Measurements from ENCODE around the gene ATP8B1.

The ATP8B1 gene

GRCh38 chr18:57635003-57635822, 167.9 kb downstream of the ATP8B1 start:
- TF ChIP-seq, protein P1, sequence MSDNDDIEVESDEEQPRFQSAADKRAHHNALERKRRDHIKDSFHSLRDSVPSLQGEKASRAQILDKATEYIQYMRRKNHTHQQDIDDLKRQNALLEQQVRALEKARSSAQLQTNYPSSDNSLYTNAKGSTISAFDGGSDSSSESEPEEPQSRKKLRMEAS (IDR thresholded peaks at IDR 0.05; ENCODE audit: low read depth, low read length): no peak
- TF ChIP-seq CTCF (IDR thresholded peaks at IDR 0.05; ENCODE audit: low read depth, low read length) (no peak), MYC (IDR thresholded peaks at IDR 0.05; ENCODE audit: low read depth, low read length) (no peak), POLR2A (IDR thresholded peaks at IDR 0.05; ENCODE audit: extremely low read depth, insufficient read length) (no peak)
- no peak overlapping the region for H3K4me3 ChIP-seq (ENCODE audit: low read depth, low read length)
- no peak for DNase-seq (ENCODE audit: low read depth)

DNA sequence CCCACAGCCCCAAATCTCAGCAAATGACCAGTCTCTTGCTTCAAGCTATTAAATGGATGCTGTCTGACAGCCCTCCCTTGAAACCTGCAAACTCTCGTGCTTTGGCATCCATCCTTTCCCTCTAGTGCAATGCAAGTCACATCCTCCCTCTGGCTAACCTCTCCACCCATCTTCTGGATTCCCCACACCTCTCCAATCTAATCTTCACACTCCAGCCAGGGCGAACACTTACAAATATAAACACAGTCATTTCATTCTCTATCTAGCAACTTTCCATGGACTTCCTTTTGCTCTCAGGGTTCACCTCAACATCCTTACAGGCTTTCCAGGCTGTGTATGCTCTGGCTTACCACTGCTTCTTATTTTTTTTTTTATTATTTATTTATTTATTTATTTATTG, 171.4 kb downstream of the ATP8B1 start:
- TF ChIP-seq MYC (IDR thresholded peaks at IDR 0.05; ENCODE audit: low read depth, low read length) (no peak), POLR2A (IDR thresholded peaks at IDR 0.05; ENCODE audit: extremely low read depth, insufficient read length) (no peak)
- no peak overlapping the region for H3K4me3 ChIP-seq (ENCODE audit: low read depth, low read length)
- DNase-seq (ENCODE audit: low read depth): no peak

GRCh38 chr18:57630754-57631595, 172.1 kb downstream of the ATP8B1 start:
- no peak for DNase-seq (ENCODE audit: low read depth)
- H3K4me3 ChIP-seq (ENCODE audit: low read depth, low read length): peak overlapping the region; percentile 71
- TF ChIP-seq CTCF (IDR thresholded peaks at IDR 0.05; ENCODE audit: low read depth, low read length): no peak

GRCh38 chr18:57630002-57630753, 172.9 kb downstream of the ATP8B1 start:
- H3K4me3 ChIP-seq (ENCODE audit: low read depth, low read length): peak overlapping the region; percentile 71
- DNase-seq (ENCODE audit: low read depth): peak; percentile 94
- no peak for TF ChIP-seq POLR2A (IDR thresholded peaks at IDR 0.05; ENCODE audit: extremely low read depth, insufficient read length)
- TF ChIP-seq, protein P1 (IDR thresholded peaks at IDR 0.05; ENCODE audit: low read depth, low read length): peak; percentile 71
- TF ChIP-seq CTCF (IDR thresholded peaks at IDR 0.05; ENCODE audit: low read depth, low read length): peak; percentile 39
- TF ChIP-seq MYC (IDR thresholded peaks at IDR 0.05; ENCODE audit: low read depth, low read length): peak; percentile 84

DNA sequence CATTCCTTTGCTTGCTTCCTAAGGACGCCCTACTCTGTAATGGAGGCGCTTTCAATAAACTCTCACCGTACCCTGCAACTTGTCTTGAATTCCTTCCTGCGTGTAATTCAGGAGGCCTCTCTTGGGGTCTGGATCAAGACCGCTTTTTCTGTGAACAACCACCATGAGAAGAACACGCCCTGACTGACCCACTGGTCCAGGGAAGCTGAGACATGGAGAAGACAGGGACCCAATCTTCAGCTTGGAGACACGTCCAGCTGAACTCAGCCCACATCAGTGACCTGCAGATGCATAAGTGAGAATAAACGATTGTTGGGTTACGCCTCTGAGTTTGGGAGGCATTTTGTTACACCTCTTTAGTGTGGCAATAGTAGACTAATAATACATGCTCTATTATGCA, 173.7 kb downstream of the ATP8B1 start:
- DNase-seq (ENCODE audit: low read depth): no peak
- TF ChIP-seq MYC (IDR thresholded peaks at IDR 0.05; ENCODE audit: low read depth, low read length): no peak
- no peak for TF ChIP-seq POLR2A (IDR thresholded peaks at IDR 0.05; ENCODE audit: extremely low read depth, insufficient read length)
- no peak for TF ChIP-seq CTCF (IDR thresholded peaks at IDR 0.05; ENCODE audit: low read depth, low read length)
- TF ChIP-seq, protein P1 (IDR thresholded peaks at IDR 0.05; ENCODE audit: low read depth, low read length): no peak
- H3K4me3 ChIP-seq (ENCODE audit: low read depth, low read length): no peak overlapping the region

DNA sequence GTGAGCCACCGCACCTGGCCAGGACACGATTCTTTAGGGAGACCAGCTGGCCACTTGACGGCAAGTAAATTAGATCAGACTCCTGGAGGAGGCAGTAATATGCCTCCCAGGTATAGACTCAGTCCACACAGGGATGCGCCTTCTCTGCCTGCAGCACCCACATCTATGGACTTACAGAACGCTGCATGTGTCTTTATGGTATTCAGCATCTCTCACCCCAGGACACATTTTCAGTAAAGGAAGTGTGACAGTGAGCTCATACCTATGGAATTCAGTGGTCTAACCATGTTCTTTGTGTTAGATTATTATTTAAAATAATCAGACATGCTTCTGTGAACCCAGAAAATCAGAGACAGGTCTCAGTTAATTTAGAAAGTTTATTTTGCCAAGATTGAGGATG, 175.6 kb downstream of the ATP8B1 start:
- DNase-seq (ENCODE audit: low read depth): no peak
- TF ChIP-seq POLR2A (IDR thresholded peaks at IDR 0.05; ENCODE audit: extremely low read depth, insufficient read length) (no peak), CTCF (IDR thresholded peaks at IDR 0.05; ENCODE audit: low read depth, low read length) (no peak), MYC (IDR thresholded peaks at IDR 0.05; ENCODE audit: low read depth, low read length) (no peak)
- TF ChIP-seq, protein P1 (IDR thresholded peaks at IDR 0.05; ENCODE audit: low read depth, low read length): no peak

More for the DNA sequence above, 175.6 kb downstream of the ATP8B1 start:
- H3K4me3 ChIP-seq (ENCODE audit: low read depth, low read length): no peak overlapping the region

Data from NB4 (cell line).